Common myeloid progenitor, CD34-positive (primary cell): ENCODE results near the gene NOG.

ENCODE experiments used
- CTCF ChIA-PET: fragments of 350-600 bp; sonication (Branson Sonifier 250); formaldehyde crosslinking; loops from one replicate; lab custom pipeline; 2021; ENCODE audit warnings: antibody characterized with exemption; lab: Charles Lee
- POLR2A ChIA-PET: fragments of 350-600 bp; sonication (Branson Sonifier 250); formaldehyde crosslinking; loops from one replicate; lab custom pipeline; 2021; ENCODE audit warnings: antibody characterized with exemption; lab: Charles Lee
- DNase-seq, 3 donors: peaks; one replicate each; pipeline versions ENCODE4 v3.0.0 to v3.0.0-alpha.2; 2013
- H3K27ac ChIP-seq, 2 experiments: 1 replicate in 1 of 2; 2 replicates in 1 of 2; pipeline ENCODE4 v1.7.0; 2013; ENCODE audit warnings: inconsistent platforms in 2 of 2, low read length in 2 of 2, mild to moderate bottlenecking in 2 of 2, low read depth in 1 of 2, moderate library complexity in 1 of 2; ENCODE audit not compliant: severe bottlenecking in 2 of 2, insufficient read depth in 1 of 2, poor library complexity in 1 of 2
- H3K27me3 ChIP-seq, 5 experiments: replicated peaks in 2 of 5; 1 replicate in 3 of 5; 2 replicates in 2 of 5; pipeline versions ENCODE4 v1.6.1 to v1.7.0; 2013; ENCODE audit warnings: low read length in 4 of 5, mild to moderate bottlenecking in 2 of 5, moderate library complexity in 2 of 5, inconsistent platforms in 1 of 5; ENCODE audit not compliant: insufficient read depth in 5 of 5, control insufficient read depth in 4 of 5
- H3K36me3 ChIP-seq, 4 experiments: 1 replicate in 2 of 4; 2 replicates in 2 of 4; pipeline versions ENCODE4 v1.6.1 to v1.7.0; 2013; ENCODE audit warnings: low read length in 3 of 4, control low read depth in 1 of 4, mild to moderate bottlenecking in 1 of 4; ENCODE audit not compliant: control insufficient read depth in 4 of 4, insufficient read depth in 4 of 4
- H3K4me1 ChIP-seq, 4 experiments: 1 replicate in 3 of 4; 2 replicates in 1 of 4; pipeline versions ENCODE4 v1.6.1 to v1.7.1; 2013; ENCODE audit warnings: low read length in 3 of 4, mild to moderate bottlenecking in 3 of 4, control low read depth in 1 of 4, inconsistent platforms in 1 of 4, moderate library complexity in 1 of 4; ENCODE audit not compliant: control insufficient read depth in 4 of 4, insufficient read depth in 4 of 4; ENCODE audit errors: control extremely low read depth in 1 of 4
- H3K4me3 ChIP-seq, 7 experiments: 1 replicate in 4 of 7; 2 replicates in 3 of 7; pipeline versions ENCODE4 v1.5.1 to v1.7.0; 2013; ENCODE audit warnings: mild to moderate bottlenecking in 7 of 7, low read length in 6 of 7, moderate library complexity in 6 of 7, inconsistent platforms in 2 of 7, low read depth in 2 of 7, control low read depth in 1 of 7; ENCODE audit not compliant: insufficient read depth in 4 of 7, control insufficient read depth in 1 of 7; ENCODE audit errors: extremely low read depth in 1 of 7
- H3K9me3 ChIP-seq, 5 experiments: 1 replicate in 4 of 5; 2 replicates in 1 of 5; pipeline versions ENCODE4 v1.6.1 to v1.7.1; 2013; ENCODE audit warnings: low read length in 4 of 5, mild to moderate bottlenecking in 2 of 5, inconsistent platforms in 1 of 5, low read depth in 1 of 5, moderate library complexity in 1 of 5; ENCODE audit not compliant: control insufficient read depth in 4 of 5, insufficient read depth in 2 of 5; ENCODE audit errors: control extremely low read depth in 1 of 5
- WGBS: methylation state at CpG from one replicate; pipeline ENCODE4 v1.1.5; 2013; ENCODE audit not compliant: insufficient coverage; 5-methylcytosine and 5-hydroxymethylcytosine counted together

The NOG gene

DNA sequence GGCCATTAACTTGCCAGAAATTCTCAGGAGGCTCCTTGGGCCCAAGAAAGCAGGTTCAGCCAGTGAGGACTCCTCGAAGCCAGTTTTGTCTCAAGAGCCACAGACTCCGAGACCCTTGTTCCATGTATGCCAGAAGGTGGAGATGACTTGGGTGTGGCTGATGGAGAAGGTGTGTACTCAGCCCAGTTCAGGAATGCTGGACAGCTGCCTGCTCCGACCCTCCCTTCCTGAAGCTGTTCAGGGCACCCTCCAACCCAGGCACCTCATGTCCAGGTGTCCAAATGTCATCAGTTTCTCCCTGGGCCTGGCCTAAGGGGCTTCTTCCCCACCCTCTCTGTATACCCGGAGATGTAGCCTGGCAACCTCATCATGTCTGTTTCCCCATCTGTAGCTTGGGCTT is 40.2 kb downstream of the NOG start:
- POLR2A ChIA-PET, result no interaction called here
- 100% methylated on average over 3 of the region's 4 CpGs for WGBS

DNA sequence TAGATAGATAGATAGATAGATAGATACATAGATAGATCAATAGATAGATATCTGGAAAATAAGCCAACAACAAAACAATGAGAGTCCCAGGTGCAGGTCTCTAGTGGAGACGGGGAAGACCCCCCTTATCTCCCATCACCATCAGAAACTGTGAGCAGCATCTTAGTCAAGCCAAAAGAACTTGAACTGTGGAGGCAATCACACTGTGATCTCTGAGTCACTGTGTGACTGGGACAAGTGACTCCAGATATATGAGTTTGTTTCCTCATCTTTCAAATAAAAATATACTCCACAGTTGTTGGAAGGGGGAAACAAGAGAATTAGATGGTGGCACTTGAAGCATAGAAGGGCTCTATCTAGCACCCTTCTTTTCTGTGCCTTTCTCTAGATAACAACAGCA is 42.1 kb downstream of the NOG start:
- no peak overlapping the region for H3K27ac ChIP-seq
- no peaks in the 10 kb centered on the region for H3K9me3 ChIP-seq
- no CpG with 5 or more reads among the region's 1 CpG for WGBS
- no peaks in the 10 kb centered on the region for H3K36me3 ChIP-seq
- POLR2A ChIA-PET, result no interaction called here
- H3K4me3 ChIP-seq, result no peak overlapping the region
- CTCF ChIA-PET, result no interaction called here
- no peaks in the 10 kb centered on the region for H3K4me1 ChIP-seq
- H3K27me3 ChIP-seq, result no peaks in the 10 kb centered on the region
- DNase-seq, result no peak

More for the DNA sequence above, 40.2 kb downstream of the NOG start:
- no peaks in the 10 kb centered on the region for H3K4me1 ChIP-seq
- H3K27me3 ChIP-seq, result no peaks in the 10 kb centered on the region
- H3K27ac ChIP-seq, result no peak overlapping the region
- H3K9me3 ChIP-seq, result no peaks in the 10 kb centered on the region
- CTCF ChIA-PET, result no interaction called here
- H3K36me3 ChIP-seq, result no peaks in the 10 kb centered on the region
- no peak overlapping the region for H3K4me3 ChIP-seq
- no peak for DNase-seq

DNA sequence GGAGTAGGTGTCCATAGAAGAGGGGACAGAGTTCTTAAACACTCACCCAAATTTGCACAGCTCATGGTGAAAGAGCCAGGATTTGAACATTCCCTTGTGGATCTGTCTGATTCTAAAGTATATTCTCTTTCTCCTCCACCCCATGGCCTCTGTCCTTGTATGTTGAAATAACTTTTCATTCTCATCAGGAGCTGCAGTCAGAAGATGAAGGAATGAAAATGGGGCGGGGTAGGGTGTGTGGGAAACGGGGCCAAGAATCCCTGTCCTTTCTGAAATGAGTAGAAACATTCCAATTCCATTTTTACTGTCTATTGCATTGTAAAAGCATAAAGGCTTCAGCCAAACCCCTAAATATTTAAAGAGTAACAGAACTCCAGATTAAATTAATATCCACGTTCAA is 42.8 kb downstream of the NOG start:
- Histone ChIP-seq H3K36me3 (no peaks in the 10 kb centered on the region), H3K4me1 (no peaks in the 10 kb centered on the region), H3K27me3 (no peaks in the 10 kb centered on the region), H3K27ac (no peak overlapping the region), H3K9me3 (no peaks in the 10 kb centered on the region), H3K4me3 (no peak overlapping the region)
- CTCF ChIA-PET, result interaction anchor here (1.0 kb wide), 1 partner anchor 20 kb away, joined by 3 read pairs; no protein-coding TSS in a partner anchor
- WGBS, result no CpG with 5 or more reads among the region's 3 CpGs
- no peak for DNase-seq
- POLR2A ChIA-PET, result no interaction called here

DNA sequence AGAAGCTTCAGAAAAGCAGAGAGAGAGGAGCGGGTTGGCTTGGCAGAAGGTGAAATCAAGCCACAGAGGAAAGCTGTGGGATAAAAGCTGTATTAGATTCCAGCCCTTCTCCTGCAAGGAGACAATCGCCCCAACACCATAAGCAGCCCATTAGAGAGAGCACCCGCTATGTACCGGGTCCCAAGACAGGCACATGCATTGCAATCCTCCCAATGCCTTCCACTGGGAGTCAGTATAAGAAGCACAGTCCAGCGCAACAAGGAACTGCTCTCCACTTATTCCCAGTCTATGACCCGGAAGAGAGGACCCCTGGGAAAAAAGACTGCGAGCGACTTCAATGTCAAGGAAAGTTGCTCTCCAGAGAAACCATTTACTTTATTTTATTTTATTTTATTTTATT is 43.8 kb downstream of the NOG start:
- no peak overlapping the region for H3K4me3 ChIP-seq
- POLR2A ChIA-PET, result no interaction called here

DNA sequence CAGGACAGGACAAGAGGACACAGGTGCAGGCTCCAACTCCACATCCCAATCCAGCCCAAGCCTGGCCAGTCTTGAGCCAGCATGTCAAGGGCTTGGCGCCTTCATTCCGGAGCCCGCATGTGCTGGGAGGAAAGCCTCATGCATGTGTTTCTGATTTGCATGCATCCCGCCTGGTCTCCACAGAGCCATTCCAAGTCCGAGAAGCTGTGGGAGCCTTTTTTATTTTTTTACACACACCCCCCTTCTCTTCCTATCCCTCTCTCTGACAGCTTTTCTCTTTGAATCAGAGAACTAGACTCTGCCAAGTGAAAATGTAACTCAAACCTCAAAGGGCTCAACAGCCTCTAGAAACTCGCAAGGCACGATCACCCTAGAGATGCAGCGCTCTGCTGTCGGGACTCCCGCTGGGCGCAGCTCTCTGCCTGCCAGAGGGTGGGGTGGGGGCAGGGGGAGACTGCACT is 45.1 kb downstream of the NOG start:
- no peaks in the 10 kb centered on the region for H3K36me3 ChIP-seq
- POLR2A ChIA-PET, result interaction anchor here (1.5 kb wide), 1 partner anchor 9 kb away, joined by 4 read pairs; no protein-coding TSS in a partner anchor
- no peaks in the 10 kb centered on the region for H3K27me3 ChIP-seq
- no peaks in the 10 kb centered on the region for H3K9me3 ChIP-seq
- no peak for DNase-seq
- no peak overlapping the region for H3K27ac ChIP-seq
- CTCF ChIA-PET, result interaction anchor here (1.0 to 1.5 kb wide), 2 partner anchors 9 kb away, joined by 3 to 5 read pairs; no protein-coding TSS in a partner anchor
- WGBS, result 98% methylated on average over 11 of the region's 11 CpGs
- no peak overlapping the region for H3K4me3 ChIP-seq
- H3K4me1 ChIP-seq, result peaks cover 0 to 3% (median 0%) of the 10 kb centered on the region in 4 experiments

More for the DNA sequence above, 43.8 kb downstream of the NOG start:
- H3K27ac ChIP-seq, result no peak overlapping the region
- H3K4me1 ChIP-seq, result peaks cover 0 to under 1% (median 0%) of the 10 kb centered on the region in 4 experiments
- no peaks in the 10 kb centered on the region for H3K36me3 ChIP-seq
- DNase-seq, result no peak
- 100% methylated on average over 3 of the region's 8 CpGs for WGBS
- no peaks in the 10 kb centered on the region for H3K27me3 ChIP-seq
- CTCF ChIA-PET, result interaction anchor here (0.9 to 1.6 kb wide), 3 partner anchors 10 to 19 kb away, joined by 3 to 4 read pairs (median 3); no protein-coding TSS in a partner anchor
- no peaks in the 10 kb centered on the region for H3K9me3 ChIP-seq

DNA sequence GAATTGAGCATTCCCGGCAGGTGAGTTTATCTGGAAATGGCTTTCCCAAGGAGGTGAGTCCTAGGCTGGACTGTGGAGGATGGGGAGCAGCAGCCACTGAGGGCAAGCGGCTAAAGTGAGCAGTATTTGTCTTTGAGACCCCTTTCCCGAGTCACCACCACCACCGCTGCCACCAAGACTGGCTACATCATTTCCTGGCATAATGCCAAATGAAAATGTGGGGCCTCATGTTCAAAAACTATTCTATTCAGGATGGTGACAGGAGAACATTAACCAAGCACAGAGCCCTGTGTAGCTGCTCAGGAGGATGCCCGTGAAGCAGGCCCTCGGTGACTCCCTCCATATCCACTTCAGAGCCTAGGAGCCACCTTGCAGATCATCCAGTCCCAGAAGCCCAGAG is 46.0 kb downstream of the NOG start:
- CTCF ChIA-PET, result interaction anchor here (0.9 to 2.4 kb wide), 3 partner anchors 10 to 76 kb away, joined by 3 to 9 read pairs (median 4); no protein-coding TSS in a partner anchor

DNA sequence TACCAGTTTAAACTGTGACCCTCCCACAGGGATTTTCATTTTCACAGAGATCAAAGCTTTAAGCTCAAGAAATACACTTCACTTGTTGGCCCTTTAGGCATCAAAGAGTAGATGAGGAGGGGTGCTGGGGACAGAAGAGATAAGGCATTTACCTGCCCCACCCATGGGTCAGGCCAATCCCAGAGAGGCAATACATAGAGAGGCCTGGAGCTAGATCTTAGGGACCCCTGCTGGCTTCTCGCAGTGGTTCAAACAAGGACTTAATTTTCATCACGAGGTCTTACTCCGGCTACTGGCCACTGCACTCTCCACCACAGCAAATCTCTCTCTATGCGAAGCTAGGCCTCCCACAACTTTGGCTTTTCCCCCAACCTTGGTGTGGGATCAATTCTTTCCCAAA is 46.6 kb downstream of the NOG start:
- Histone ChIP-seq H3K27me3 (no peaks in the 10 kb centered on the region), H3K9me3 (no peaks in the 10 kb centered on the region), H3K4me3 (no peak overlapping the region), H3K27ac (no peak overlapping the region), H3K4me1 (peaks cover 0 to 3% (median 0%) of the 10 kb centered on the region in 4 experiments), H3K36me3 (no peaks in the 10 kb centered on the region)
- WGBS, result 94% methylated on average over 2 of the region's 4 CpGs
- ChIA-PET POLR2A (no interaction called here), CTCF (interaction anchor here (0.9 to 2.4 kb wide), 4 partner anchors 10 to 76 kb away, joined by 3 to 9 read pairs (median 4); no protein-coding TSS in a partner anchor)
- DNase-seq, result no peak

More for the DNA sequence above, 46.0 kb downstream of the NOG start:
- Histone ChIP-seq H3K36me3 (no peaks in the 10 kb centered on the region), H3K4me1 (peaks cover 0 to 3% (median 0%) of the 10 kb centered on the region in 4 experiments), H3K27ac (no peak overlapping the region), H3K4me3 (no peak overlapping the region), H3K27me3 (no peaks in the 10 kb centered on the region), H3K9me3 (no peaks in the 10 kb centered on the region)
- POLR2A ChIA-PET, result interaction anchor here (1.5 kb wide), 1 partner anchor 10 kb away, joined by 4 read pairs; no protein-coding TSS in a partner anchor
- 97% methylated on average over 4 of the region's 6 CpGs for WGBS
- no peak for DNase-seq
